Activated CD4-positive, alpha-beta T cell treated with anti-CD3 and anti-CD28 coated beads, Interleukin-2, amount 50 U/mL, for 4 hours (primary cell): ENCODE data around the gene CCDC27.

Experiments used
- DNase-seq, 2 experiments: peaks; one replicate each; pipeline ENCODE4 v3.0.0-alpha.2; 2020

The CCDC27 gene

DNA sequence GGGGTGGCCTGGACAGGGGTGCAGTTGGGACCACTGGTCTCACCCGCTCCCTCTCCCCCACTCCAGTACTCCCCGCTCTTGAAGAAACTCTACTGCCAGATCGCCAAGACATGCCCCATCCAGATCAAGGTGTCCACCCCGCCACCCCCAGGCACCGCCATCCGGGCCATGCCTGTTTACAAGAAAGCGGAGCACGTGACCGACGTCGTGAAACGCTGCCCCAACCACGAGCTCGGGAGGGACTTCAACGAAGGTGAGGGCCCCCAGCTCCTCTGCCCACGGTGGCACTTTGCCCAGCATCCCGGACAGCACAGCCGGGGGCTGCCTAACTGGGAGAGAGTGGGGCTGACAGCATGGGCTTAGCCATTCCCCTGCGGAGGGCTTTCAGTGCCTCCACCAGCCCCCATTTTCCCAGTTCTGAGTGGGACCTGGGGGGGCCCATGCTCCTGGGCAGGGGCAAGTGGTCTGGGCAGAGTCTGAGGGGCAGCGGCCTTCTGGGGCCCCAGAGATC, 30.2 kb upstream of the CCDC27 start:
- DNase-seq: no peak

DNA sequence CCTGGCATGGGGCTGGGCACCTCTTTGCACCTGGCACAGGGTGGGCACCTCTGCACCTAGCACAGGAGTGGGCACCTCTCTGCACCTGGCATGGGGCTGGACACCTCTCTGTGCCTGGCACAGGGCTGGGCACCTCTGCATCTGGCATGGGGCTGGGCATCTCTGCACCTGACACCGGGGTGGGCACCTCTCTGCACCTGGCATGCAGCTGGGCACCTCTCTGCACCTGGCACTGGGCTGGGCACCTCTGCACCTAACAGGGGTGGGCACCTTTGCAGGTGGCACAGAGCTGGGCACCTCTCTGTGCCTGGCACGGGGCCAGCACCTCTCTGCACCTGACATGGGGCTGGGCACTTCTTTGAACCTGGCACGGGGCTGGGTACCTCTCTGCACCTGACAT, 29.4 kb upstream of the CCDC27 start:
- no peak for DNase-seq

DNA sequence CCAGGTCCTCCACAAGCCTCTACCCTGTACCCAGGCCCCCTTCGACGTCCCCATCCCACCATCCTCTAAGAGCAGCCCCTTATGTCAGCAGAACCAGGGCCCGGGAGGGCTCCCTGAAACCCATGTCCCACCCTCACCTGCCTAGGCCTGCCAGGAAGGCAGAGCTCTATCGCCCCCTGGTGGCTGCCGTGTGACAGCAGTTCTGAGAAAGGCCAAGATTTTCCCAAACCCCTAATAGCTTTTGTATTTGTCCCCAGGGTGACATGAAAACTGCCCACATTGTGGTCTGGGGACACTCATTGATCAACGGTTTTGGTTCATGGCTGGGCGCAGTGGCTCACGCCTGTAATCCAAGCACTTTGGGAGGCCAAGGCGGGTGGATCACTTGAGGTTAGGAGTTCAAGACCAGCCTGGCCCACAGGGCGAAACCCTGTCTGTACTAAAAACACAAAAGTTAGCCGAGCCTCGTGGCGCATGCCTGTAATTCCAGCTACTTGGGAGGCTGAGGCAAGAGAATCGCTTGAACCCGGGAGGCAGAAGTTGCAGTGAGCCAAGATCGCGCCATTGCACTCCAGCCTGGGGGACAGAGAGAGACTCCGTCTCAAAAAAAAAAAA, 27.7 kb upstream of the CCDC27 start:
- DNase-seq: peak; percentile 74 to 75

DNA sequence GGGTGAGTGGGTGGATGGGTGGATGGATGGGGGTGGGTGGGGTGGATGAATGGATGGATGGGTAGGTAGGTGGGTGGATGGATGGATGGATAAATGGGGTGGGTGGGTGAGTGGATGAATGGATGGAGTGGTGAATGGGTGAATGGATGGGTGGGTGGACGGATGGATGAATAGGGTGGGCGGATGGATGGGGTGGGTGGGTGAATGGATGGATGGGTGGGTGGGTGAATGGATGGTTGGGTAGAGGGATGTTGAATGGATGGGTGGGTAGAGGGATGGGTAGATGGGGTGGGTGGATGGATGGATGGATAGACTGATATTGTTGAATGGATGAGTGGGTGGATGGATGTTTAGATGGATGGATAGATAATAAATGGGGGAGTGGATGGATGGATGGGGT, 26.9 kb upstream of the CCDC27 start:
- no peak for DNase-seq

DNA sequence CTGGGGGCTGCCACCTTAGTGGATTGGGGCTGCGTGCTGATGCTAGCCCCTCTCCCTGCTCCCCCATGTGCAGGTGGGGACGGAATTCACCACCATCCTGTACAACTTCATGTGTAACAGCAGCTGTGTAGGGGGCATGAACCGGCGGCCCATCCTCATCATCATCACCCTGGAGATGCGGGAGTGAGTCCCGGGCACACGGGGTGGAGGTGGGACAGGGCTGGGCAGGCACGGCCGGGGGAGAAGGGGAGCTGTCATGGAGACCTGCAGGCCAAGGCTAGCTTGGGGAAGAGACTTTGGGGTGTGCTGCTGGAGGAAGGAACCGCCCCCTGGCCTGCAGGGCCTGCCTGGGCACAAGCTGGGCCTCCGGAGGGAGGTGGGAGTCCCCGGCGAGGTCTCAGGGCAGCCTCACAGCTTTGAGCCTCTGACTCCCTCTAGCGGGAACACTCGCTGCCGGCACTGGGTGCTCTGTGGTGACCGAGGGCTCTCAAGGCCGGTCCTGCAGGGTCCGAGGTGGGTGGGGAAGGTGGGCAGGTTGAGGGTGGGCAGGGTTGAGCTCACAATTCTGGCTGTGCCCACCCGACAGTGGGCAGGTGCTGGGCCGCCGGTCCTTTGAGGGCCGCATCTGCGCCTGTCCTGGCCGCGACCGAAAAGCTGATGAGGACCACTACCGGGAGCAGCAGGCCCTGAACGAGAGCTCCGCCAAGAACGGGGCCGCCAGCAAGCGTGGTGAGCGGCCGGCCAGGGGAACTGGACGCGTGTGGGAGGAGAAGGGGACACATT, 25.0 kb upstream of the CCDC27 start:
- DNase-seq: no peak

DNA sequence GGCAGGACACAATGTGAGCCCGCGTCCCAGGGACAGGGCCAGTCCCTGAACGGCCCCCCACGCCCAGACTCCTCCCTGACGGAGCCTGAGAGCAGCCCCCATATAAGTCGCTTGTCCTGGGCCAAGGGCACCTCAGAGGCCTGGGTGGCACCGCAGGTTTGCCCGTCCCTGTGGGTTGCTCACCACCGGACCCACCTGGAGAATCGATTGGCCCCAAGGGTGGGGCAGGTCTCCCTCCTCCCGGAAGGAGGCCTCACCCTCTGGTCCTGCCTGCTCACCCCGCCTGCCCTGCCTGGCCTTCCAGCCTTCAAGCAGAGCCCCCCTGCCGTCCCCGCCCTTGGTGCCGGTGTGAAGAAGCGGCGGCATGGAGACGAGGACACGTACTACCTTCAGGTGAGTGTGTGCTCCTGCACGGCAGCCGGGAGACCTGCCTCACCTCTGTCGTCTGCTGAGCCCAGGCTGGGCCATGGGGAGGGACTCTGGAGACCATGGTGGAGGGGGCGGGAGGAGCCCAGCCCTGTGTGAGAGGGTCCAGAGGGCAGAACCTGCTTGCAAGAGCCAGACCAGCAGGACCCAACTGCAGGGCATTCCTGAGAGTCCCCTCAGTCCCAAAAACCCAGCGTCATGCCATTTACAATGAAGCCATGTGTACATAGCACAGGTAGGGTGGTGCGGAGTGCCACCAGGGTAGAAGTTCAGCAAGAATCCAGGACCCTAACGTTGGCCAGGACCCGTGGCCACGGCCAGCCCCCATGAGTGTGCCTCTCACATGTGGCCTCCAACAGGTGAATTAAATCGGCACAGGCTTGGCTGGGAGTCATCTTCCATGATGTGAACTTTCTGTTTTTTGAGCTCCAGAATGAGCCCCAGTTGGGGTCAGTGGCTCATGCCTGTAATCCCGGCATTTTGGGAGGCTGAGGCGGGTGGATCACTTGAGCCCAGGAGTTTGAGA, 24.1 kb upstream of the CCDC27 start:
- no peak for DNase-seq

DNA sequence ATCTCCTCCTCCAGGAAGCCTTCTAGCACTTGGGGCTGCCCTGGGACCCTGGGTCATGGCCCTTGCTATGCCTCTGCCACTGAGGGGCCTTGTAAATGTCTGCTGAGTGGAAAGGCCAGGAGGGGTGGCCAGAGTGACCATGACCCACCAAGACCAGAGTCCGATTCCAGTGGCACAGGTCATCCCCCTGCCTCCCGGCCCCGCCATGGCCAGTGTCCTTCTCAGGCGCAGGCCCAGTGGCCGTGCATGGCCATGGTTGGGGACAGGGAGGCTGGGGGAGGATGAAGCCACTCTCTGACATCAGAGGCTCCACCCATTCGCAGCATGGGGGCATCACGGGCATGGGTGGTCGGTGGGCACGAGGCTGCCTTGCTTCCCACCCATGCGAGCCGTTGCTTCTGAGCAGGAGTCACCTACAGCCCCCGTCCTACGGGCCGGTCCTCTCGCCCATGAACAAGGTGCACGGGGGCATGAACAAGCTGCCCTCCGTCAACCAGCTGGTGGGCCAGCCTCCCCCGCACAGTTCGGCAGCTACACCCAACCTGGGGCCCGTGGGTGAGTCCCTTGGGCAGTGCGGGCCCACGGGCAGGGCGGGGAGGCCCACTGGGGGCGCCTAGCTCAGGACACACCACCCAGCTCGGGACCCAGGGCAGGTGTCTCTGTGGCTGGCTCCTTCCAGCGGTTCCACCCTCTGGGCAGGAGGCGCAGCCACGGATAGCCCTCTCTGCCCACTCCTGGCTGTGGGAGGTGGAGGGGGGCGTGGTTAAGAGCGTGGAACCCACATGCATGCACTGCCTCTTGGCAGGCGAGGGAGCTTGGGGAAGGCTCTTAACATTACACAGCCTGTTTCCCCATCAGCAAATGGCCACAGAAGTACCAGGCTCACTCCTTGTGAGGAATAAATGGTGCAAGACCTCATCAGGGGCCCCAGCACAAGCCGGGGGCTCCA, 22.4 kb upstream of the CCDC27 start:
- no peak for DNase-seq

DNA sequence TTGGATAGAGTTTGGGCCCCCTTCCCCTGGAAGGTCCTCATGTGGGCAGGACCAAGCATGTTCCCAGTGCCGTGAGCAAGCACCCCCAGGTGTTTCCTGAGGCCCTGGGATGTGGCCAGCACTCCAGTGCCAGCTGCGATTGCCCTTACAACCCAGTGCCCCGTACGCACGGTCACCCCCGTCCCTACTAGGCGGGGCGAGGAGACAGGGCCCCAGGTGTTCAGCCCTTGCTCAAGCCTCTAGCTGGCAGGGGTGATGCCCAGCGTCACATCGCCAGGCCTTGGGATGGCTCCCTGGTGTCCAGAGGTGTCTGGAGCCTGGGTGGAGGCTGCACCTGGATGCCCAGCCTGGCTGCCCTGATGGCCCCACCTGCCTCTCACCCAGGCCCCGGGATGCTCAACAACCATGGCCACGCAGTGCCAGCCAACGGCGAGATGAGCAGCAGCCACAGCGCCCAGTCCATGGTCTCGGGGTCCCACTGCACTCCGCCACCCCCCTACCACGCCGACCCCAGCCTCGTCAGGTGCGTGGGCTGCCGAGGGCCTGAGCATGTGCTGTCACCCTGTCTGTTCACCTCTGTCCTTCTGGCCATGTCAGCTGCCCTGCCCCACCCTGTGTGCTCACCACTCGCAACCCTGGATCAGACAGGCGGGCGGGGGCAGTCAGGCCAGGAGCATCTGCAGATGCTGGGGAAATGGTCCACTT, 21.6 kb upstream of the CCDC27 start:
- DNase-seq: no peak

DNA sequence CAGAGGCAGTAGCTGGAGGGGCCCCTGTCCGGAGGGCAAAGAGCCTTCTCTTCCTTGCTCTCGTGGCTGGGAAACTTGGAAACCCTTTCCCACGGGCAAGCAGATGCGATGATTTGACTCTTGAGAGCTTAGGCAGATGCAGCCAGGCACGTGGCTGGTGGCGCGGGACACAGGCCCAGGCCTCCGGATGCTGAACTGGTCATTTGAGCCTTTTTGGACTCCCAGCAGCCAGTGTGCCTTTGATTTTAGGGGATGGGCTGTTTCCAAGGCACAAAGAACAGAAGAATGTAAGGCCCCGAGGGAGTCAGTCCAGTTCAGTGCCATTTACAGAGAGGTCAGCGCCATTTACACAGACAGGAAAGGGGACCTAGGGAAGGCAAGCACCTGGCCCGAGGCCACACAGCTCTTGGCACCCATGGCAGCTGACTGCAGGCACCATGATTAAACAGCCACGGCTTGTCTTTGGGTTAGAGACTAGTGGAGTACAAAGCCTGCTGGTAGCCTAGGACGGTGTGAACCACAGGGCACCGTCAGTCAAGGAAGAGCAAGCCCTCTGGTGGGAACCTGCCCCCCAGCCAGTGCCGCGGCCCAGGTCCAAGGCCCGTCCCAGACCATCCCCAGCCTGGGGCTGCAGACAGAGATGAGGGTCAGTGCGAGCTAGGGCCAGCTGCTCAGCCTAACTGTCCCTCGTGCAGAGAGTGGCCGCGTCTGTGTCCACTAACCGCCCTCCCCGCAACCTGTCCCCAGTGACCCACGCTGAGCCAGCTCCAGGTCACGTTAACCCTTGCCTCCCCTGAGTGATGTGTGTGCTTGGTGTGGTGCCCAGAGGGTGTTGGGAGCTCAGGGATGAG, 20.4 kb upstream of the CCDC27 start:
- no peak for DNase-seq

DNA sequence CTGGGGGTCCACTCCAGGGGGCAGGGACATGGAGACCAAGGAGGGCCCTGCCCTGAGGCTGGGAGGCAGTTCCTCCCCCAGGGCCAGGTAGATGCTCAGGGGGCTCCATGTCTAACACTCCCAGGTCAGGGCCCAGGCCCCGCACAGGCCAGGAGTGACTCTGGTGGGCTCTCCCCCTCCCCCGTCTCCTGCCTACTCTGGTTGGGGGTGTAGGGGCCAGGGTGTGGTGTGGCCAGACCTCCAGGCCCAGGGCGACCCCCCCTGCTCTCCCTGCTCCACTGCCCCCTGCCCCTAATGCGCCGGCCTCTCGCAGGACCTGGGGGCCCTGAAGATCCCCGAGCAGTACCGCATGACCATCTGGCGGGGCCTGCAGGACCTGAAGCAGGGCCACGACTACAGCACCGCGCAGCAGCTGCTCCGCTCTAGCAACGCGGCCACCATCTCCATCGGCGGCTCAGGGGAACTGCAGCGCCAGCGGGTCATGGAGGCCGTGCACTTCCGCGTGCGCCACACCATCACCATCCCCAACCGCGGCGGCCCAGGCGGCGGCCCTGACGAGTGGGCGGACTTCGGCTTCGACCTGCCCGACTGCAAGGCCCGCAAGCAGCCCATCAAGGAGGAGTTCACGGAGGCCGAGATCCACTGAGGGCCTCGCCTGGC, 19.7 kb upstream of the CCDC27 start:
- no peak for DNase-seq

DNA sequence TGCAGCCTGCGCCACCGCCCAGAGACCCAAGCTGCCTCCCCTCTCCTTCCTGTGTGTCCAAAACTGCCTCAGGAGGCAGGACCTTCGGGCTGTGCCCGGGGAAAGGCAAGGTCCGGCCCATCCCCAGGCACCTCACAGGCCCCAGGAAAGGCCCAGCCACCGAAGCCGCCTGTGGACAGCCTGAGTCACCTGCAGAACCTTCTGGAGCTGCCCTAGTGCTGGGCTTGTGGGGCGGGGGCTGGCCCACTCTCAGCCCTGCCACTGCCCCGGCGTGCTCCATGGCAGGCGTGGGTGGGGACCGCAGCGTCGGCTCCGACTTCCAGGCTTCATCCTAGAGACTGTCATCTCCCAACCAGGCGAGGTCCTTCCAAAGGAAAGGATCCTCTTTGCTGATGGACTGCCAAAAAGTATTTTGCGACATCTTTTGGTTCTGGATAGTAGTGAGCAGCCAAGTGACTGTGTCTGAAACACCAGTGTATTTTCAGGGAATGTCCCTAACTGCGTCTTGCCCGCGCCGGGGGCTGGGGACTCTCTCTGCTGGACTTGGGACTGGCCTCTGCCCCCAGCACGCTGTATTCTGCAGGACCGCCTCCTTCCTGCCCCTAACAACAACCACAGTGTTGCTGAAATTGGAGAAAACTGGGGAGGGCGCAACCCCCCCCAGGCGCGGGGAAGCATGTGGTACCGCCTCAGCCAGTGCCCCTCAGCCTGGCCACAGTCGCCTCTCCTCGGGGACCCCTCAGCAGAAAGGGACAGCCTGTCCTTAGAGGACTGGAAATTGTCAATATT, 19.0 kb upstream of the CCDC27 start:
- DNase-seq: no peak

DNA sequence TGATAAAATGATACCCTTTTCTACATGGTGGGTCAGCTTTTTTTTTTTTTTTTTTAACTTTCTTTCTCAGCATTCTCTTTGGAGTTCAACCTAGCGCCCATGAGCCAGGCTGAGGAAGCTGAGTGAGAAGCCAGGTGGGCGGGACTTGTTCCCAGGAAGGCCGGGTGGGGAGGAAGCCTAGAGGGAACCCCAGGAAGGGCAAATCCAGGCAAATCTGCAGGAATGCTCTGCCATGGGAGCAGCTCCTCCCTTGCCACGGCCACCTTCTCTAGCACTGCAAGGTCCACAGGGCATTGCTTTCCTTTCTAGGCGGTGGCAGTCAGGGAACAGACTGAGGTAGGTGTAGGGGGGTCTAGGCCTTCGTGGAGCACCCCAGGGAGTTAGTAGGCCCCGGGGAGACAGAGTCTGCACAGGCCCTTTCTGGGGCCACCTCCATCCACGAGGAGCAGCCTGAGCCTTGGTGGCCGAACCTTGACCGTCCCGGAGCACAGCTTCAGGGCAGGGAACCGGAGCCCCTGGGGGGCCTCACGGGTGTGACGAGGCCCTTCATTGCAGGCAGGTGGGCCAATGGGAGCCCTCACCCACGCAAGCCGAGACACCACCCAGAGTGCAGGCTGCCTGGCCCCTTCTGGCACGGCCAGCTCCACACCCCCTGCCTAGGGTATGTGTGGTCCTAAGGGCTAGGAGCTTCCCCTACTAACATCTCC, 18.2 kb upstream of the CCDC27 start:
- no peak for DNase-seq

DNA sequence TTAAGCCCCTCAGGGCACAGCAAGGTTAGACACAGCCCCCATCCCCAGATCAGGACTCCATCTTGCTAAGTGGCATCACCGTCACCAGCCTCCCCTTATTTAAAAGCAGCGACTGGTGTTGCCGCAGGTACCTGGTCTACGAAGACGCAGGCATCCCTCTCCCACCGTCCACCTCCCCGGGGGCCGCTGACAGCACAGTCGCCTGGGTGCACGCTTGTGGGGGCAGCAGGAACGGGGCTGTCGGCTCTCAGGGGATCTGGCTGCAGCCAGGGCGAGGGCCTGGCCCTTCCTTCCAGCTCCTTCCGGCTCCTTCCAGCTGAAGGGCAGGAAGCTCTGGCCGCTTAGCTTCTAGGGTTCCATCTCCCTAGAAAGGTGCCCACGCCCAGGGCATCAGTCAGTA, 17.6 kb upstream of the CCDC27 start:
- no peak for DNase-seq

DNA sequence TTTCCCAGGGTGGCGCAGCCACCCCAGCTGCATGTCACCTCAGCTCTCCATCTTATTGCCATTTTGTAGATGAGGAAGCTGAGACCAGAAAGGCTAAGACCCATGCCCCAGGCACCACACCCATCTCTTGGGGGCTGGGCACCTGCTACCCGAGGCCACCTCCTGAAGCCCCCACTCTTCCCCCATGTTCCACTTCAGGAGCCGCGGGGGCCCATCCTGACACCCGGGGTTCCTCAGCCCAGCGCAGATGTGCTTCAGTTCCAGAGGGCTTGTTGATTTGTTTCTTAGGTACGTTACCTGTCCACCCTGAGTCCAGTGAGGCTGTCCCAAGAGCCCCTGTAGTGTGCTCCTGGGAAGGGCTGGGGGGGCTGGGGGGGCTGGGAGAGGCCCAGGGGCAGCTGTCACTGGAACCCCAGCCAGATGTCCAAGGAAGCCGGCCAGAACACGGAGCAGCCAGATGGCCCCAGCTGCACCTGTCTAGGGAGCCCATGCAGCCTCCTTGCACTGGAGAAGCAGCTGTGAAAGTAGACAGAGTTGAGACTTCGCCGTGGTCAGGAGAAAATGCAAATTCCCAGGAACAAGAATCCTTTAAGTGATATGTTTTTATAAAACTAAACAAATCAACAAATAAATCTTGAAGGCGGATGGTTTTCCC, 17.1 kb upstream of the CCDC27 start:
- no peak for DNase-seq

DNA sequence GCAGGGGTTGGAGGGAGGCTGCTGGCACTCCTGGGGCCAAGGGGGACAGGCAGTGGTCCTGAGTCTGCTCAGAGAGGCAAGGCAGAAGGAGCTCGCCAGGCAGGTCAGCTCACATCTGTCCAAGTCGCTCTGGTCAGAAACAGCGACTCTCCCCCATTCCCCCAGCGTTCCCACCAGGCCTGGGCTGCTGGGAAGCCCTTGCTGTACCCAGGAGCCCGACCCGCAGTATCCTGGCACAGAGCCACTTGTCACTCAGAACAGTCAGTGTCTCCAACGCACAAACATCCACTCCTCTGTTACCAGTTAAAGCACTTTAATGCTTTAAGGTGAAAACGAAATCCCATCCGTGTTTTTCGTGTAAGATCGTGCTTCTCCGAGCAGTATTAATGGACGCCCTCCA, 16.6 kb upstream of the CCDC27 start:
- DNase-seq: no peak

DNA sequence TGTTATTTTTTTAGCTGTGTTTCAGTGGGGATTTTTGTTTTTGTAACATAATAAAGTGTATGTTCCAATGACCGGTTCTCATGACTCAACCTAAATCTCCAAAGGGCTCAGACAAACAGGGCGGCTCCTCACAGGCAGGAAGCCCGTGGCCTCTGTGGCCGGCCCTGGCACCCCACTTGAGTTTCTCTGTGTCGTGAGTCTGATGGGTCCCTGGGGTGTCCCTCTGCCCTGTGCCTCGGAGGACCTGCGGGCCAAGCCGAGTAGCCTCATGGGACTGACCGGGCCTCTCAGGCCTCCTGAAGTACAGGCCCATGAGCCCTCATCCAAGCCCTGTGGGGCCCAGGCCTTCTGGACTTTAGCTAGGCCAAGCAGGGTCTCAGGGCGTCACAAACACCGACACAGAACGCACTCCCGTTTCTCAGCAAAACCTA, 16.1 kb upstream of the CCDC27 start:
- no peak for DNase-seq

DNA sequence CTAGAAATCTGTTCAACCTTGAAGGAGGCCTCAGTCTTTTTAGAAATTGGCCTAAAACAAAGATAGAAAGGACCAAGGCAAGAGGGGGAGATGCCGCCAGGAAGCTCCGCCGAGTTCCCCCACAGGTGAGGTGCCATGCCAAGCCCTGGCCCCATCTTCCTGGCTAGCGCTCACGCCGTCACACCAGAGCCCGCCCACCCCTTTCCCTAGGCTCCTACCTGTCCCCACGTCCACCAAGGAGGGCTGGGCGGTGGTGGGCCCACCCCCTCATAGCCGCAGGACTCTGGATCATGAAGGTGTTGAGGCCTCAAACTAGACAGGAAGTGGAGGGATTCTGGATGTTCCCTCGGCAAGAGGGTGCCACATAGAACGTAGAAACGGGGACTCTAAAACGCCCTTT, 15.5 kb upstream of the CCDC27 start:
- DNase-seq: no peak

DNA sequence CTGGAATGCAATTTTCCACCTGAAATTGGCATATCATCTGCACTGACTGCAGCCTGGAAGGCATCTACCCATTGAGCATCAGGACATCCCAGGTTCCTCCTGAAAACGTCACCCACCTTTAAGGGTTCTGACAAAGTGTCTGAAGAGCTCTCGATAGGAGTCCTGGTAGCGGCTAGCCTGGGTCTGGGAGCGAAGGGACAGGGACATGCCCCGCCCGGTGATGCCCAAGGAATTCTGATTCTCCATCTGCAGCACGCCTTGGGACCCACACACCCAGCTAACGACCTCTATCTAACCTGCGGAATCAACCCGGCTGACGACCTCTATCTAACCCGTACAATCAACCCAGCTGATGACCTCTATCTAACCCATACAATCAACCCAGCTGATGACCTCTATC, 13.3 kb upstream of the CCDC27 start:
- no peak for DNase-seq
